HepG2 (cell line): ENCODE data around the gene RTEL1. TPM values are rescaled to one million over a fixed set of nuclear protein-coding genes. Genes with fewer than 3 reads are reported as not detected.

ENCODE experiments used
- ARID5B ChIP-seq: IDR thresholded peaks from 2 replicates; pipeline ENCODE4 v1.4.0; 2020; ENCODE audit warnings: mild to moderate bottlenecking, missing genetic modification reagents
- CCDC6 ChIP-seq: sonication (generic); formaldehyde crosslinking; IDR thresholded peaks from 2 replicates; pipeline ENCODE4 v1.8.1; 2022; ENCODE audit warnings: mild to moderate bottlenecking, missing genetic modification reagents, moderate library complexity
- EED ChIP-seq: sonication (generic); formaldehyde crosslinking; IDR thresholded peaks from 2 replicates; pipeline ENCODE4 v1.5.0; 2020; ENCODE audit warnings: mild to moderate bottlenecking, missing genetic modification reagents
- PATZ1 ChIP-seq: sonication (generic); formaldehyde crosslinking; IDR thresholded peaks from 2 replicates; pipeline ENCODE4 v1.4.0; 2020; ENCODE audit warnings: missing genetic modification reagents
- POLR2AphosphoS2 ChIP-seq: IDR thresholded peaks from 2 replicates; pipeline ENCODE4 v1.6.1; 2011; ENCODE audit warnings: low read depth, low read length, improper control_type of control experiment
- RARA ChIP-seq: IDR thresholded peaks from 2 replicates; pipeline ENCODE4 v1.6.1; 2016; ENCODE audit warnings: missing genetic modification reagents, missing compliant biosample characterization
- SIN3A ChIP-seq: IDR thresholded peaks from 2 replicates; pipeline ENCODE4 v1.6.1; 2011; ENCODE audit warnings: low read depth, mild to moderate bottlenecking, control low read depth, low read length, borderline replicate concordance
- TBX2 ChIP-seq: sonication (generic); formaldehyde crosslinking; IDR thresholded peaks from 2 replicates; pipeline ENCODE4 v1.5.0; 2020; ENCODE audit warnings: missing genetic modification reagents, mild to moderate bottlenecking, borderline replicate concordance
- TFAP4 ChIP-seq: sonication (generic); IDR thresholded peaks from 2 replicates; pipeline ENCODE4 v1.6.1; 2016; ENCODE audit warnings: low read depth, borderline replicate concordance
- ZBTB10 ChIP-seq: sonication (generic); formaldehyde crosslinking; IDR thresholded peaks from 2 replicates; pipeline ENCODE4 v1.4.0; 2020; ENCODE audit warnings: missing genetic modification reagents, borderline replicate concordance
- ZKSCAN5 ChIP-seq: sonication (generic); formaldehyde crosslinking; IDR thresholded peaks from 2 replicates; pipeline ENCODE4 v1.5.1; 2020; ENCODE audit warnings: mild to moderate bottlenecking, missing genetic modification reagents
- ZNF337 ChIP-seq: sonication (generic); formaldehyde crosslinking; IDR thresholded peaks from 2 replicates; pipeline ENCODE4 v1.5.1; 2020; ENCODE audit warnings: missing genetic modification reagents, low read depth, mild to moderate bottlenecking, borderline replicate concordance
- ZNF382 ChIP-seq: sonication (generic); formaldehyde crosslinking; IDR thresholded peaks from 2 replicates; pipeline ENCODE4 v1.5.0; 2020; ENCODE audit warnings: missing genetic modification reagents, mild to moderate bottlenecking, borderline replicate concordance
- ZNF430 ChIP-seq: sonication (generic); formaldehyde crosslinking; IDR thresholded peaks from 2 replicates; pipeline ENCODE4 v1.9.0; 2021; ENCODE audit warnings: mild to moderate bottlenecking, missing genetic modification reagents
- polyA plus RNA-seq, 8 experiments: library from polyadenylated mRNA; depleted of rRNA in 3 of 8; stranded (reverse) in 7 of 8; unstranded in 1 of 8; fragments of >200 nt; fragmentation: Illumina TruSeq in 4 of 8; extraction: Trizol in 4 of 8; gene quantifications; 2 replicates each; pipeline versions ENCODE4 v1.2.1 to v1.2.3, GENCODE V29; 2011 to 2016; ENCODE audit warnings: low read depth in 4 of 8, missing spikeins in 1 of 8, mixed read lengths in 1 of 8; ENCODE audit not compliant: insufficient read depth in 1 of 8
- total RNA-seq, 5 experiments: library from RNA; depleted of rRNA; stranded (reverse); fragments of >200 nt; fragmentation: Illumina TruSeq; extraction: Trizol; gene quantifications; 2 replicates each; pipeline ENCODE4 v1.2.3, GENCODE V29; 2016; ENCODE audit warnings: low read depth in 1 of 5

Gene RTEL1
- total and polyA plus RNA-seq, 2 of the 13 experiments (the other 11 are each of a cell fraction or from before 2014, with no cell fraction given): 21.8 to 36.4 TPM

- TF ChIP-seq TBX2 (CRISPR knock-in tag) (peak; percentile 82), ZBTB10 (CRISPR knock-in tag) (peak; percentile 91), SIN3A (peak; percentile 100), ZNF430 (CRISPR knock-in tag) (peak; percentile 99), CCDC6 (CRISPR knock-in tag) (peak; percentile 97), POLR2AphosphoS2 (no peak), EED (peak; percentile 82), TFAP4 (no peak; the same call in 1 of the 2 replicates), ZKSCAN5 (CRISPR knock-in tag) (peak; percentile 84), ARID5B (CRISPR knock-in tag) (peak; percentile 93), ZNF337 (CRISPR knock-in tag) (peak; percentile 92; the same call in 1 of the 2 replicates), RARA (CRISPR knock-in tag) (peak; percentile 90), ZNF382 (CRISPR knock-in tag) (no peak), PATZ1 (CRISPR knock-in tag) (peak; percentile 84)
Measured at GRCh38 chr20:63653041-63653973, 4.8 kb upstream of the RTEL1 start, which contains the start of gene STMN3 (continued).
